ENCODE results near the gene TTC33. TPM values are rescaled to one million over a fixed set of nuclear protein-coding genes. Genes with fewer than 3 reads are reported as not detected.
"Not testable (repeated sequence)": the region's sequence is repeated elsewhere in the genome, so short reads cannot be mapped to it uniquely, and the experiment has no call there.

The TTC33 gene
- polyA plus RNA-seq, 1 donor from 2014 or later: 73.5 TPM

GRCh38 chr5:40787986-40788385 is 32.2 kb upstream of the TTC33 start:
- Histone ChIP-seq H3K9me2 (ENCODE audit: insufficient read depth, low read length) (no peaks in the 10 kb centered on the region), H3F3A (ENCODE audit: insufficient read depth, low read length, poor library complexity, severe bottlenecking) (no peaks in the 10 kb centered on the region), H3K9ac (ENCODE audit: low read length) (no peak overlapping the region), H3K27me3 (ENCODE audit: insufficient read depth, low read depth, low read length) (no peaks in the 10 kb centered on the region), H3K36me3 (ENCODE audit: insufficient read depth, low read length) (no peaks in the 10 kb centered on the region), H2AFZ (ENCODE audit: low read depth, low read length) (no peak overlapping the region), H3K9me3 (ENCODE audit: low read length) (peaks cover 10% of the 10 kb centered on the region), H3K4me2 (ENCODE audit: low read length) (no peak overlapping the region), H4K20me1 (ENCODE audit: insufficient read depth) (no peaks in the 10 kb centered on the region), H3K27ac (ENCODE audit: low read length) (no peak overlapping the region), H3K4me3 (ENCODE audit: low read length) (no peak overlapping the region), H3K79me2 (replicated peaks; ENCODE audit: insufficient read depth, low read length) (peaks cover 83% of the 10 kb centered on the region)
- TF ChIP-seq TAF1 (IDR thresholded peaks at IDR 0.05; ENCODE audit: low read depth) (no peak), SMC3 (conservative IDR thresholded peaks at IDR 0.05; ENCODE audit: poor library complexity) (no peak), REST (IDR thresholded peaks at IDR 0.05; ENCODE audit: borderline replicate concordance) (no peak), EZH2 (IDR thresholded peaks at IDR 0.05; ENCODE audit: borderline replicate concordance, insufficient read depth, low read length, poor library complexity, severe bottlenecking) (no peak), MXI1 (conservative IDR thresholded peaks at IDR 0.05; ENCODE audit: poor library complexity, severe bottlenecking) (no peak), CTCF (IDR thresholded peaks at IDR 0.05; ENCODE audit: poor library complexity, severe bottlenecking) (no peak), EP300 (conservative IDR thresholded peaks at IDR 0.05; ENCODE audit: poor library complexity, severe bottlenecking) (no peak), POLR2AphosphoS5 (IDR thresholded peaks at IDR 0.05) (no peak)

GRCh38 chr5:40786664-40787063 is 30.9 kb upstream of the TTC33 start:
- H3K4me2 ChIP-seq (ENCODE audit: low read length); H3K9ac ChIP-seq (ENCODE audit: low read length); H3K27me3 ChIP-seq (ENCODE audit: insufficient read depth, low read depth, low read length); H3K4me3 ChIP-seq (ENCODE audit: low read length); H3F3A ChIP-seq (ENCODE audit: insufficient read depth, low read length, poor library complexity, severe bottlenecking); H4K20me1 ChIP-seq (ENCODE audit: insufficient read depth); H3K27ac ChIP-seq (ENCODE audit: low read length); H3K9me3 ChIP-seq (ENCODE audit: low read length); H3K9me2 ChIP-seq (ENCODE audit: insufficient read depth, low read length); H3K36me3 ChIP-seq (ENCODE audit: insufficient read depth, low read length); H2AFZ ChIP-seq (ENCODE audit: low read depth, low read length): not testable (repeated sequence)
- H3K79me2 ChIP-seq (replicated peaks; ENCODE audit: insufficient read depth, low read length): peaks cover 85% of the 10 kb centered on the region

- H3K36me3 ChIP-seq (ENCODE audit: insufficient read depth, low read length): no peaks in the 10 kb centered on the region
- no peak overlapping the region for H3K9ac ChIP-seq (ENCODE audit: low read length)
- peaks cover 10% of the 10 kb centered on the region for H3K9me3 ChIP-seq (ENCODE audit: low read length)
- H3K27ac ChIP-seq (ENCODE audit: low read length): no peak overlapping the region
- H3K79me2 ChIP-seq (replicated peaks; ENCODE audit: insufficient read depth, low read length): peaks cover 89% of the 10 kb centered on the region
- no peaks in the 10 kb centered on the region for H3F3A ChIP-seq (ENCODE audit: insufficient read depth, low read length, poor library complexity, severe bottlenecking)
- no peak overlapping the region for H3K4me3 ChIP-seq (ENCODE audit: low read length)
- H3K4me2 ChIP-seq (ENCODE audit: low read length): no peak overlapping the region
- no peaks in the 10 kb centered on the region for H3K27me3 ChIP-seq (ENCODE audit: insufficient read depth, low read depth, low read length)
- no peak overlapping the region for H2AFZ ChIP-seq (ENCODE audit: low read depth, low read length)
- TF ChIP-seq MXI1 (conservative IDR thresholded peaks at IDR 0.05; ENCODE audit: poor library complexity, severe bottlenecking) (no peak), EP300 (conservative IDR thresholded peaks at IDR 0.05; ENCODE audit: poor library complexity, severe bottlenecking) (no peak), TAF1 (IDR thresholded peaks at IDR 0.05; ENCODE audit: low read depth) (no peak), POLR2AphosphoS5 (IDR thresholded peaks at IDR 0.05) (no peak)
- no peaks in the 10 kb centered on the region for H3K9me2 ChIP-seq (ENCODE audit: insufficient read depth, low read length)
- no peaks in the 10 kb centered on the region for H4K20me1 ChIP-seq (ENCODE audit: insufficient read depth)
Measured at GRCh38 chr5:40784916-40785315, 29.2 kb upstream of the TTC33 start.

Measured in neural cell (in vitro differentiated cells).